Measurements from ENCODE around the gene TENT5A. TPM values are rescaled to one million over a fixed set of nuclear protein-coding genes. Genes with fewer than 3 reads are reported as not detected.

TENT5A gene
- total and polyA plus RNA-seq, 4 donors: 4.0 to 13.6 (median 11.4) TPM

DNA sequence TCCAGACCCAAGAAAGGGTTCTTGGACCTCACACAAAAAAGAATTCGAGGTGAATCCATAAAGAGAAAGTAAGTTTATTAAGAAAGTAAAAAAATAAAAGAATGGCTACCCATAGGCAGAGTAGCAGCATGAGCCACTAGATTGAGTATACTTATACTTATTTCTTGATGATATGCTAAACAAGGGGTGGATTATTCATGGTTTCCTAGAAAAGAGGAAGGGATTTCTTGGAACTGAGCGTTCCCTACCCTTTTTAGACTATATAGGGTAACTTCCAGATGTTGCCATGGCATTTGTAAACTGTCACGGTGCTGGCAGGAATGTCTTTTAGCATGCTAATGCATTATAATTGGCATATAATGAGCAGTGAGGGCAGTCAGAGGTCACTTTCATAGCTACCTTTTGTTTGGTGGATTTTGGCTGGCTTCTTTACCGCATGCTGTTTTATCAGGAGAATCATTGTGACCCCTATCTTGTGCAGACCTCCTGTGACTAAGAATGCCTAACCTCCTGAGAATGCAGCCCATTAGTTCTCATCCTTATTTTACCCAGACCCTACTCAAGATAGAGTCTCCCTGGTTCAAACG lies 44.3 kb downstream of the TENT5A start:
- Histone ChIP-seq H3K9ac (ENCODE audit: low read depth in 1 of 2, low read length in 2 of 2) (no peak overlapping the region), H3K27ac (ENCODE audit: low read depth in 1 of 2, low read length in 2 of 2) (no peak overlapping the region), H3K27me3 (ENCODE audit: control insufficient read depth in 4 of 4, insufficient read depth in 4 of 4, low read length in 3 of 4) (no peaks in the 10 kb centered on the region), H3K36me3 (ENCODE audit: control insufficient read depth in 4 of 4, insufficient read depth in 3 of 4, low read depth in 1 of 4, low read length in 3 of 4) (no peaks in the 10 kb centered on the region), H3K4me3 (ENCODE audit: low read depth in 1 of 3, low read length in 3 of 3) (no peak overlapping the region), H3K9me3 (ENCODE audit: control insufficient read depth in 4 of 4, low read length in 3 of 4) (no peaks in the 10 kb centered on the region), H3K4me1 (ENCODE audit: control insufficient read depth in 4 of 4, insufficient read depth in 4 of 4, low read length in 3 of 4) (no peaks in the 10 kb centered on the region)
- DNase-seq (ENCODE audit: low spot score): no peak
- 76% methylated on average over 5 of the region's 5 CpGs for WGBS
- TF ChIP-seq GABPA (IDR thresholded peaks at IDR 0.05 in 1 of 2, conservative IDR thresholded peaks at IDR 0.05 in 1 of 2) (no peak), NR2F2 (IDR thresholded peaks at IDR 0.05) (no peak), HNF4G (IDR thresholded peaks at IDR 0.05) (no peak), RAD21 (IDR thresholded peaks at IDR 0.05) (no peak), REST (IDR thresholded peaks at IDR 0.05) (no peak), CTCF (IDR thresholded peaks at IDR 0.05; ENCODE audit: low read depth, low read length, missing input control) (no peak), RXRA (IDR thresholded peaks at IDR 0.05) (no peak)
- TF ChIP-seq, protein P1, sequence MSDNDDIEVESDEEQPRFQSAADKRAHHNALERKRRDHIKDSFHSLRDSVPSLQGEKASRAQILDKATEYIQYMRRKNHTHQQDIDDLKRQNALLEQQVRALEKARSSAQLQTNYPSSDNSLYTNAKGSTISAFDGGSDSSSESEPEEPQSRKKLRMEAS (IDR thresholded peaks at IDR 0.05): no peak
- TF ChIP-seq, protein P2, sequence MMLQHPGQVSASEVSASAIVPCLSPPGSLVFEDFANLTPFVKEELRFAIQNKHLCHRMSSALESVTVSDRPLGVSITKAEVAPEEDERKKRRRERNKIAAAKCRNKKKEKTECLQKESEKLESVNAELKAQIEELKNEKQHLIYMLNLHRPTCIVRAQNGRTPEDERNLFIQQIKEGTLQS (IDR thresholded peaks at IDR 0.05): no peak

GRCh38 chr6:81704700-81705099 lies 47.8 kb downstream of the TENT5A start:
- DNase-seq (ENCODE audit: low spot score): no peak
- H3K9ac ChIP-seq (ENCODE audit: low read depth in 1 of 2, low read length in 2 of 2): no peak overlapping the region
- H3K36me3 ChIP-seq (ENCODE audit: control insufficient read depth in 4 of 4, insufficient read depth in 3 of 4, low read depth in 1 of 4, low read length in 3 of 4): no peaks in the 10 kb centered on the region
- H3K9me3 ChIP-seq (ENCODE audit: control insufficient read depth in 4 of 4, low read length in 3 of 4): no peaks in the 10 kb centered on the region
- no peak for TF ChIP-seq JUND (IDR thresholded peaks at IDR 0.05)
- TF ChIP-seq, protein P2 (IDR thresholded peaks at IDR 0.05): no peak
- H3K4me3 ChIP-seq (ENCODE audit: low read depth in 1 of 3, low read length in 3 of 3): no peak overlapping the region
- peaks cover 0 to 3% (median 0%) of the 10 kb centered on the region in 4 donors for H3K4me1 ChIP-seq (ENCODE audit: control insufficient read depth in 4 of 4, insufficient read depth in 4 of 4, low read length in 3 of 4)
- no peak overlapping the region for H3K27ac ChIP-seq (ENCODE audit: low read depth in 1 of 2, low read length in 2 of 2)
- no peaks in the 10 kb centered on the region for H3K27me3 ChIP-seq (ENCODE audit: control insufficient read depth in 4 of 4, insufficient read depth in 4 of 4, low read length in 3 of 4)

- WGBS: 60% methylated on average over 1 of the region's 1 CpG
- no peak overlapping the region for H3K9ac ChIP-seq (ENCODE audit: low read depth in 1 of 2, low read length in 2 of 2)
- TF ChIP-seq FOXA2 (IDR thresholded peaks at IDR 0.05) (no peak), EGR1 (IDR thresholded peaks at IDR 0.05; ENCODE audit: low read depth in 2 of 2) (no peak), HNF4G (IDR thresholded peaks at IDR 0.05) (no peak), SP1 (IDR thresholded peaks at IDR 0.05) (no peak), FOXA1 (IDR thresholded peaks at IDR 0.05) (no peak), GABPA (IDR thresholded peaks at IDR 0.05 in 1 of 2, conservative IDR thresholded peaks at IDR 0.05 in 1 of 2) (no peak), JUND (IDR thresholded peaks at IDR 0.05) (no peak), NR2F2 (IDR thresholded peaks at IDR 0.05) (no peak), YY1 (IDR thresholded peaks at IDR 0.05) (no peak), TAF1 (conservative IDR thresholded peaks at IDR 0.05) (no peak)
- TF ChIP-seq, protein P1 (IDR thresholded peaks at IDR 0.05): no peak
- TF ChIP-seq, protein P3, sequence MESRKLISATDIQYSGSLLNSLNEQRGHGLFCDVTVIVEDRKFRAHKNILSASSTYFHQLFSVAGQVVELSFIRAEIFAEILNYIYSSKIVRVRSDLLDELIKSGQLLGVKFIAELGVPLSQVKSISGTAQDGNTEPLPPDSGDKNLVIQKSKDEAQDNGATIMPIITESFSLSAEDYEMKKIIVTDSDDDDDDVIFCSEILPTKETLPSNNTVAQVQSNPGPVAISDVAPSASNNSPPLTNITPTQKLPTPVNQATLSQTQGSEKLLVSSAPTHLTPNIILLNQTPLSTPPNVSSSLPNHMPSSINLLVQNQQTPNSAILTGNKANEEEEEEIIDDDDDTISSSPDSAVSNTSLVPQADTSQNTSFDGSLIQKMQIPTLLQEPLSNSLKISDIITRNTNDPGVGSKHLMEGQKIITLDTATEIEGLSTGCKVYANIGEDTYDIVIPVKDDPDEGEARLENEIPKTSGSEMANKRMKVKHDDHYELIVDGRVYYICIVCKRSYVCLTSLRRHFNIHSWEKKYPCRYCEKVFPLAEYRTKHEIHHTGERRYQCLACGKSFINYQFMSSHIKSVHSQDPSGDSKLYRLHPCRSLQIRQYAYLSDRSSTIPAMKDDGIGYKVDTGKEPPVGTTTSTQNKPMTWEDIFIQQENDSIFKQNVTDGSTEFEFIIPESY (IDR thresholded peaks at IDR 0.05): no peak
- TF ChIP-seq, protein P2 (IDR thresholded peaks at IDR 0.05): no peak
Measured at GRCh38 chr6:81700414-81700813, 52.1 kb downstream of the TENT5A start.

More at GRCh38 chr6:81700414-81700813, 52.1 kb downstream of the TENT5A start:
- H3K4me1 ChIP-seq (ENCODE audit: control insufficient read depth in 4 of 4, insufficient read depth in 4 of 4, low read length in 3 of 4): peaks cover 0 to 7% (median 2%) of the 10 kb centered on the region in 4 donors
- DNase-seq (ENCODE audit: low spot score): no peak
- no peak overlapping the region for H3K27ac ChIP-seq (ENCODE audit: low read depth in 1 of 2, low read length in 2 of 2)
- no peak overlapping the region for H3K4me3 ChIP-seq (ENCODE audit: low read depth in 1 of 3, low read length in 3 of 3)
- no peaks in the 10 kb centered on the region for H3K9me3 ChIP-seq (ENCODE audit: control insufficient read depth in 4 of 4, low read length in 3 of 4)
- H3K36me3 ChIP-seq (ENCODE audit: control insufficient read depth in 4 of 4, insufficient read depth in 3 of 4, low read depth in 1 of 4, low read length in 3 of 4): no peaks in the 10 kb centered on the region
- no peaks in the 10 kb centered on the region for H3K27me3 ChIP-seq (ENCODE audit: control insufficient read depth in 4 of 4, insufficient read depth in 4 of 4, low read length in 3 of 4)

Data from liver (tissue), 9 donors.